OCI-LY1 (cell line): ENCODE measurements around the gene NOS3.

ENCODE experiments used
- H2AFZ ChIP-seq: fragments of 200-600 bp; sonication (generic), shearing (Covaris generic); 2 replicates; pipeline ENCODE4 v1.6.0; 2014; ENCODE audit warnings: antibody characterized with exemption, mild to moderate bottlenecking, low read length
- H3F3A ChIP-seq: fragments of 200-600 bp; sonication (generic), shearing (Covaris generic); 2 replicates; pipeline ENCODE4 v1.6.0; 2014; ENCODE audit warnings: mild to moderate bottlenecking, antibody characterized with exemption, low read length, moderate library complexity; ENCODE audit not compliant: insufficient read depth
- H3K27ac ChIP-seq: fragments of 200-600 bp; sonication (generic); 2 replicates; pipeline ENCODE4 v1.5.1; 2014; ENCODE audit warnings: low read length, mixed run types, mild to moderate bottlenecking, low read depth; ENCODE audit not compliant: poor library complexity, severe bottlenecking
- H3K27me3 ChIP-seq: fragments of 200-600 bp; sonication (generic); 2 replicates; pipeline ENCODE4 v1.6.0; 2014; ENCODE audit warnings: antibody characterized with exemption, mild to moderate bottlenecking, low read length, moderate library complexity; ENCODE audit not compliant: insufficient read depth
- H3K36me3 ChIP-seq: fragments of 200-600 bp; sonication (generic); 2 replicates; pipeline ENCODE4 v1.6.1; 2014; ENCODE audit warnings: mild to moderate bottlenecking, antibody characterized with exemption, low read length, moderate library complexity, mixed read lengths; ENCODE audit not compliant: insufficient read depth
- H3K4me1 ChIP-seq: fragments of 200-600 bp; sonication (generic); 2 replicates; pipeline ENCODE4 v1.5.1; 2014; ENCODE audit warnings: mild to moderate bottlenecking, low read length, moderate library complexity; ENCODE audit not compliant: insufficient read depth, severe bottlenecking
- H3K4me2 ChIP-seq: fragments of 200-600 bp; sonication (generic), shearing (Covaris generic); 2 replicates; pipeline ENCODE4 v1.6.1; 2014; ENCODE audit warnings: low read length
- H3K4me3 ChIP-seq: fragments of 200-600 bp; sonication (generic); 2 replicates; pipeline ENCODE4 v1.5.1; 2014; ENCODE audit warnings: low read length, low read depth, mild to moderate bottlenecking, mixed read lengths; ENCODE audit not compliant: poor library complexity, severe bottlenecking
- H3K79me2 ChIP-seq: fragments of 200-600 bp; shearing (Covaris generic); 2 replicates; pipeline ENCODE4 v1.6.1; 2016; ENCODE audit warnings: mixed run types, low read length, mixed read lengths; ENCODE audit not compliant: insufficient read depth
- H3K9ac ChIP-seq: fragments of 200-600 bp; sonication (generic), shearing (Covaris generic); 2 replicates; pipeline ENCODE4 v1.6.1; 2014; ENCODE audit warnings: mild to moderate bottlenecking, low read length, mixed read lengths
- H3K9me2 ChIP-seq: fragments of 200-600 bp; sonication (generic), shearing (Covaris generic); 2 replicates; pipeline ENCODE4 v1.6.1; 2014; ENCODE audit warnings: low read depth, mild to moderate bottlenecking, low read length, mixed read lengths
- H3K9me3 ChIP-seq: fragments of 200-600 bp; shearing (Covaris generic); 2 replicates; pipeline ENCODE4 v1.6.1; 2014; ENCODE audit warnings: low read length, mixed read lengths
- H4K20me1 ChIP-seq: fragments of 200-600 bp; sonication (generic), shearing (Covaris generic); 2 replicates; pipeline ENCODE4 v1.6.0; 2016; ENCODE audit warnings: mild to moderate bottlenecking, low read length; ENCODE audit not compliant: insufficient read depth
- CTCF ChIP-seq: fragments of 200-600 bp; sonication (generic), shearing (Covaris generic); IDR thresholded peaks from 2 replicates; pipeline ENCODE4 v1.5.1; 2017; ENCODE audit warnings: mild to moderate bottlenecking, antibody characterized with exemption, low read length, moderate library complexity, mixed read lengths
- EZH2 ChIP-seq: fragments of 200-600 bp; sonication (generic), shearing (Covaris generic); IDR thresholded peaks from 2 replicates; pipeline ENCODE4 v1.8.0; 2017; ENCODE audit warnings: borderline replicate concordance, mixed run types, mild to moderate bottlenecking, antibody characterized with exemption, low read length, moderate library complexity, mixed read lengths

NOS3 gene

DNA sequence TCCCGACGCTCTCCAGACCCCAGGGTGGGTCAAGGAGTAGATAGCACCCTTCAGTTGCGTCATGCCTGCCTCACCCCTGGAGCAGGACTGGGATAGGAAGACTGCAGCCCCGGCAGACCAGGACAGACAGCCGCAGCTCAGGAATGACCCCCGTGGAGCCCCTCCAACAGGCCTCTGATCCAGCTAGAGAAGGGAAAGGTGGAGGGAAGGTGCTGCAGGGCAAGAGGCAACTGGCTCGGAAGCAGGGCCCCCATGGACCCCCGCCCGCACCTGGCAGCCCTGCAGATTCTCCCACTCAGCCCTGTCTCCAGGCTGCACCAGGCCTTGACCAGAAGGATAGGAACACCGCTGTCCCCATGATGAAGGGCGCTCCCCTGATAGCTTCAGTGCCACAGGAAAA, 20.4 kb upstream of the NOS3 start:
- Histone ChIP-seq H4K20me1 (no peaks in the 10 kb centered on the region), H3K4me2 (no peak overlapping the region), H3K27ac (no peak overlapping the region), H3K79me2 (no peaks in the 10 kb centered on the region), H3K36me3 (no peaks in the 10 kb centered on the region), H2AFZ (no peak overlapping the region), H3K9ac (no peak overlapping the region), H3K9me3 (no peaks in the 10 kb centered on the region), H3K4me1 (peaks cover 23% of the 10 kb centered on the region), H3K9me2 (no peaks in the 10 kb centered on the region), H3K27me3 (no peaks in the 10 kb centered on the region), H3K4me3 (no peak overlapping the region), H3F3A (no peaks in the 10 kb centered on the region)
- TF ChIP-seq EZH2 (no peak), CTCF (no peak)

GRCh38 chr7:150971242-150972022, 19.4 kb upstream of the NOS3 start:
- no peaks in the 10 kb centered on the region for H3K36me3 ChIP-seq
- no peaks in the 10 kb centered on the region for H4K20me1 ChIP-seq
- H3K4me1 ChIP-seq, result peaks cover 33% of the 10 kb centered on the region
- TF ChIP-seq EZH2 (no peak), CTCF (no peak)
- H2AFZ ChIP-seq, result no peak overlapping the region
- no peaks in the 10 kb centered on the region for H3K9me3 ChIP-seq
- no peak overlapping the region for H3K9ac ChIP-seq
- H3K27ac ChIP-seq, result no peak overlapping the region
- H3K27me3 ChIP-seq, result no peaks in the 10 kb centered on the region
- H3K4me2 ChIP-seq, result no peak overlapping the region
- no peaks in the 10 kb centered on the region for H3K9me2 ChIP-seq
- no peaks in the 10 kb centered on the region for H3F3A ChIP-seq
- H3K4me3 ChIP-seq, result no peak overlapping the region
- no peaks in the 10 kb centered on the region for H3K79me2 ChIP-seq

GRCh38 chr7:150972023-150972468, 18.8 kb upstream of the NOS3 start:
- H3K4me3 ChIP-seq, result no peak overlapping the region
- TF ChIP-seq EZH2 (no peak), CTCF (no peak)
- peaks cover 39% of the 10 kb centered on the region for H3K4me1 ChIP-seq
- no peaks in the 10 kb centered on the region for H3K9me2 ChIP-seq
- no peaks in the 10 kb centered on the region for H3K27me3 ChIP-seq
- no peak overlapping the region for H3K27ac ChIP-seq
- H3K4me2 ChIP-seq, result no peak overlapping the region
- no peaks in the 10 kb centered on the region for H3F3A ChIP-seq
- no peaks in the 10 kb centered on the region for H3K9me3 ChIP-seq
- no peaks in the 10 kb centered on the region for H4K20me1 ChIP-seq
- H3K79me2 ChIP-seq, result no peaks in the 10 kb centered on the region
- H2AFZ ChIP-seq, result no peak overlapping the region
- no peak overlapping the region for H3K9ac ChIP-seq
- no peaks in the 10 kb centered on the region for H3K36me3 ChIP-seq
